ENCODE measurements around the gene MTG2. TPM values are rescaled to one million over a fixed set of nuclear protein-coding genes. Genes with fewer than 3 reads are reported as not detected.

MTG2 gene, protein sequence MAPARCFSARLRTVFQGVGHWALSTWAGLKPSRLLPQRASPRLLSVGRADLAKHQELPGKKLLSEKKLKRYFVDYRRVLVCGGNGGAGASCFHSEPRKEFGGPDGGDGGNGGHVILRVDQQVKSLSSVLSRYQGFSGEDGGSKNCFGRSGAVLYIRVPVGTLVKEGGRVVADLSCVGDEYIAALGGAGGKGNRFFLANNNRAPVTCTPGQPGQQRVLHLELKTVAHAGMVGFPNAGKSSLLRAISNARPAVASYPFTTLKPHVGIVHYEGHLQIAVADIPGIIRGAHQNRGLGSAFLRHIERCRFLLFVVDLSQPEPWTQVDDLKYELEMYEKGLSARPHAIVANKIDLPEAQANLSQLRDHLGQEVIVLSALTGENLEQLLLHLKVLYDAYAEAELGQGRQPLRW
- 29.9 TPM for total RNA-seq
- long read RNA-seq, transcript MTG2-201 (7 exons, 2,929 nt): major isoform, 51 of 127 reads
- long read RNA-seq, partial matches to known transcripts: 47 of 127 reads
- long read RNA-seq, other reads (novel, unspliced or antisense): 29 of 127 reads

DNA sequence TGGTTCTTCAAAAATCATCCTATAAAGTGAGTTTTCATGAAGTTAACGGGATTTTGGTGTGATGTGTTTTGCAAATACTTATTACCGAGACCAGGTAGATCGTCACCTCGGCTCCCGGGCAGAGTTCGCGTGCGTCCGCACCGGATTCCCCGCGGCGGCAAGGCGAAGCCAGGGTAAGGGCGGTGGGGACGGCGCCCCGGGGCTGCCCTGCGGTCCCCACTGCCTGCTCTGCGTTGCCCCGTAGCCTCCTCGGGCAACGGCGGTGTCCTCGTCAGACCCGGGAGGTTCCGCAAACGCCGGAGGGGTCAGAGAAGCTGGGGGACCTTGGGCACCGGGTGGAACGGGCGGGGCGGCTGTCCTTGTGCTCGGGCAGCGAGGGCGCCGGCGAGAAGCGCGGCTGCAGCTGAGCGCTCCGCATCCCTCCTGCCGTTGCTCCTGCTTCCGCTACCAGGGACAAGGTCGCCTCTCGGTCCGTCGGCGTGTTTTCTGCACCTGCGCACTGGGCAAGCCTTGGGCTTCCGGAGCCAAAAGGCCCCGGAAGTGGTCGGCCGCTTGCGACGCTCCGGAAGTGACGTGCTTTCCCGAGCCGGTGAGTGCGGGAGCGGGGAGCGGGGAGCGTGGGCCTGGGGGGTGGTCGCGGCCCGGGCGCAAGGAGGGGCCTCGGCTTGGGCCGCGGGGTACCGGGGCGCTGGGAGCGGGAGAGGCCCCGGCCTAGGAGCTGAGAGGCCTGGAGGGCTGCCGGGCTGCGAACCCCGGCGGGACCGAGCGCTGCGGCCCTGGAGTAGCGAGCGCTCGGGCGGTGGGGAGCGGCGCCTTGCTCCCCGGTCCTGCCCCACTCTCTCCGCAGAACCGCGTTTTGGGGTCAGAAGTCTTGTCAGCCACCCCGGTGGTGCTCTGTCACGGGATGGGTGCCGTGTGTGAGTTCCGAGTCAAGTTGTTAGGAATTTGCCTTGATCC lies at the start of gene MTG2:
MTG2 (plus strand) TSS at position 560 of the 957 bp plus-strand sequence. CDS start 10,393 bp downstream, outside the sequence.
- peak; percentile 99 for DNase-seq (ENCODE audit: low spot score)

DNA sequence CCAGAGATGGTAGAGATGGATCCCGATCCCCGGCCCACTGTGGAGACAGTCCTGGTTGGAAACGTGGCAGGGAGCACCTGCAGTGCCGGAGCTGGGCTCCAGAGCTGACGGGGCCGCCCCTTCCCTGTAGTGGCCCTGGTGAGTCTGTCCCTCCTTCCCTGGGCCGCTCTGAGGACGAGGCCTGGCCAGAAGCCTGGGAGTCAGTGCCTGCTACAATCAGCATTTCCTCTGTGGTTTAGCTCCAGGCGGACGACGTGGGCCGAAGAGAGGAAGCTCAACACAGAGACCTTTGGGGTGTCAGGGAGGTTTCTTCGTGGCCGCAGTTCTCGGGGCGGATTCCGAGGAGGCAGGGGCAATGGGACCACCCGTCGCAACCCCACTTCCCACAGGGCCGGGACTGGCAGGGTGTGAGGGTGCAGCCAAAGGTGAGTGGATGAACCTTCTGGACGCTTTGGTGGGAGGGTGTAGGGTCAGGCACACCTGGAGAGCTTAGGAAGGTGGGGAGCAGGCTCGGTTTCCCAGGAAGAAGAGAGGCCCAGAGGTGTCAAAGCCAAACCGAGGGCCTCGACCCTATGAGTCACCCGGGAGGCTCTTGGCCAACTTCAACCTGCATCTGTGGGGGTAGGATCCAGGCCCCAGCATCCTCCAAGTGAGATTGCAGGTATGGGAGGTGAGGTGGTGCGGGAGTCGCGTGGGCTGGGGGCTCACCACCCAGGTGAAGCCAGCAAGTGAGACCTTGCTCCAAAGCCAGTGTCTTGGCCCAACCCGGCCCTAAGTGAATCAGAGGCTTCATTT lies 49.6 kb upstream of the MTG2 start:
- DNase-seq (ENCODE audit: low spot score): no peak

DNA sequence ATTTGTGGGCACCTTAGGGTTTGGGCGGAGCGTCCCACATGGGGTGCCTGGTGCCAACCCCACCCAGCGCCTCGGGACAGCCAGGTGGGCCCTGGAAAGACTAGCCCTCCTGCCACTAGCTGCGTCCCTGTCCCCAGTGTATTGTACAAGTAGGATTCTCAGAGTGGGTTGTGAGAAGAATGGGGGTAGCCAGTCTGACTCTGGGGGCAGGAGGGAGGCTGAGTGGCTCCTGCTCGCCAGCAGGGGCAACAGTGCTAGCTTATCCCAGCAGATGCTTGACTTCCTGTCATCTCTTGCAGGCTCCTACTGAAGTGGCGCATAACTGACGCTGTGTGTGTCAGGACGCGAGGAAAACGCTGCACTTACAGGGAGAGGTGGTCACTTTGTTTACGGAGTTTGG lies 49.0 kb upstream of the MTG2 start:
- DNase-seq (ENCODE audit: low spot score): no peak

DNA sequence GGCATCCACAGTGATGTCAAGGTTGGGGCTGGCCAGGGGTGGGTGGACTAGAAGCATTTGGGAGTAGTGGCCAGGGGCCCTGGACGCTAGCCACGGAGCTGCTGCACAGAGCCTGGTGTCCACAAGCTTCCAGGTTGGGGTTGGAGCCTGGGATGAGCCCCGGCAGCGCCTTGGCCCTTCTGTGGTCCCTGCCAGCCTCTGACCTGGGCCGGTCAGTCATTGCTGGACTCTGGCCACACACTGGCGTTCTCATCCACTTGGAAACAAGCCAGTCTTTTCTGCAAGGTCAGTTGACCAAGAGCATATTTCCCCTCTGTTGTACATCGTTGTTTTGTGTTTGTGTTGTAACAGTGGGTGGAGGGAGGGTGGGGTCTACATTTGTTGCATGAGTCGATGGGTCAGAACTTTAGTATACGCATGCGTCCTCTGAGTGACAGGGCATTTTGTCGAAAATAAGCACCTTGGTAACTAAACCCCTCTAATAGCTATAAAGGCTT lies 48.0 kb upstream of the MTG2 start:
- no peak for DNase-seq (ENCODE audit: low spot score)

DNA sequence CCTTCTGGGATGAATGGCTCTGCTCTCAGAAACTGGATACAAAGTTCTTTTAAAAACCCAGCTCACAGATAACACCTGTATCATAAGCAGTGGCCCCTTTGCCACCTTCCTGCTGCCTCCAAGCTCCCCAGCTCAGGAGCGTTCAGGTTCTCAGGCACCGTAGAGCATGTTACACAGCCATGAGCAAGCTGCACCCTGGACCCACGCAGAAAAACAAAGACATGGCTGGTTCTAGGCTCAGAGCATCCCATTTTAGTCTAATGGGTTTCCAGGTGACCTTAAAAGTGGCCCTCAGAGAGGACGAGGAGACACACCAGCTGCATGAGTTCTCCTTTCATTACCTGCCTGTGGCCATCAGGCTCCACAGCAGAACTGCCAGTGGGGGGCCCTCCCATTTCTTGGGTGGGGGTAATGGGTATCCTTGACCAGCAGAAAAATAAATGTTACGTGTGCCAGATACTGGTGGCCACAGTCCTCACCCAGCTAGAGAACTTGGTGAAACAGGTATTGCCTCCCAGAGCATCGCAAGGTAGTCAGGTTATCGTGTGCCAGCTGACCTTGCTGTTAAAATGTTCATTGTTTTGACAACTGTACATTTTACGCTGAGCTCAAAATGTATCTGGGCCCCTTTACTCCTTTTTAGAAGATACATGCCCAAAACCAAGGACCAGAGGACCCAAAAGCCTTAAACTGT lies 47.1 kb upstream of the MTG2 start:
- DNase-seq (ENCODE audit: low spot score): no peak

DNA sequence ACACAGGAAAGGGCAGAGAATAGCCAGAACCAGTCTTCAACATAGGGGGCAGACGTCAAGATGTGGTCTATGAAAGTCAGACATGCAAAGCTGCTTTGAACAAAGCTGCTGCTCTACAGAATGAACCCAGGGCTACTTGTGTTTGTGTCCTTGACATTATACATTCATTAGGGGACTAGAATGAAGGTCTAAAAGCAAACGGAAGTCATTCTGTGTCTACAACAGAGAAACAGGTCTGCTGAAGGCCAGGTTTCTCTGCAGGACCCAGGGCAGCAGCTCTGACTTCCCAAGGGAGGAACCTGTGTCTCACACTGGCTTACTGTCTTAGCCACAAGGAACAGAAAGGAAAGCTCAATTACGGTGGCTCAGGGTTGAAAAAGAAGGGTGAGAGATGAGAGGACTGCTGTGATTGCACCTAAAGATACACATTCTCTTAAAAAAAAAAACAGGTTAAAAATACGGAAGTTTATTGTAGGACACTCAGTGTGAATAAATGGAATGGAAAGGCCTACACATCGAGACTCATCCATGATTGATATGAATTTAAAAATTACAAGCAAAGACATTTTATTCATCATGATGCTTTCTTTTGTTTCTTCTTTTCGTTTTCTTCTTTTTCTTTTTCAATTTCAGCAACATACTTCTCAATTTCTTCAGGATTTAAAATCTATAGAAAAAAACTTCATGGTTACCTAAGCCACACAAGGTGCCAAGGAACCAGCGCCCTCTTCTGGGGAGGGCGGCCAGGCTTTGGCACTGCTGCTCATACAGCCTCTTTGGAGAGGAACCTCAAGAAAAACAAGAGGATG lies 46.3 kb upstream of the MTG2 start:
- no peak for DNase-seq (ENCODE audit: low spot score)

DNA sequence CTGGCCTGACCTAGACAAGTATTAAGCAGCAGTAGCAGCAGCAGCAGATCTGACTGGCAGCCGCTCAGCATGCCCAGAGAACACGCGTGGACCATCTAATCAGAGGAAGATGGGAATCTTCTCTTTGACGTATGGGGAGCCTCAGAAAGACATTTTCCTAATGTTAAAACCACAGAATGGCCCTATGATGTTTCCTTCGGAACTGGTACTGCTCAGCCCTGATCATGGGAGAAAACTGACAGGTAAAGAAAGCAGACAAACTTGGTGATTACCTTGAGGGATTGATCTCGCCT lies 45.8 kb upstream of the MTG2 start:
- DNase-seq (ENCODE audit: low spot score): no peak

DNA sequence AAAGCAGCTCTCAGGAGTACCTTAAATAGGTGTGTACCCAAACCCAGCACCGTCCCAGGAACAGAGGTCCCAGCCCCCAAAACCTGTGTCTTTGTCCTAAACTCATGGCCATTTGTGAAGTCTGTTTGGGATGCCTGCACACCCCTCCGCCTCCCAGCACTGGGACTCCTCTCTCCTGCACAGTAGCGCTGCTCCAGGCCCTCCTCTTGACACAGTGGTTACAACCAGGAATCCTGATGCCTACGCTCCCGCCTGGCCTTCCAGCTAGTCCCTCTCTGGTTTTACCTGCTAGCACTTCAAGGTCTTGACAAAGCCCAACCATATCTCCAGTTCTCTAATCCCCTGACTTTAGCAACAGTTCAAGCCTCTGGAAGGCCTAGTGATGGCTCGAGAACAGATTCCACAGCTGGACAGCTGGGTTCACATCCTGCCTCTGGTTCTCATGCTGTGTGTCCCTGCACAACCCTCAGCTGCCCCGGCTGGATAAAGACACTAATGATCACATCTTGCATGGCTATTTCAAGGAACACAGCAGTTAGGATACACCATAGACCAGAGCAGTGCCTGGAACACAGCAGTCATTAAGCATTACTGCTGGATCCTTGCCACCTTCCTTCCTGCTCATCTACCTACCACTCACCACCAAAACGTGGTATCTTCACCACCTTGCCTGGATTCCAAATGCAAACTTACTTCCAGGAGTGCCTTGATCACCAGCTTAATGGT lies 45.2 kb upstream of the MTG2 start:
- DNase-seq (ENCODE audit: low spot score): no peak

DNA sequence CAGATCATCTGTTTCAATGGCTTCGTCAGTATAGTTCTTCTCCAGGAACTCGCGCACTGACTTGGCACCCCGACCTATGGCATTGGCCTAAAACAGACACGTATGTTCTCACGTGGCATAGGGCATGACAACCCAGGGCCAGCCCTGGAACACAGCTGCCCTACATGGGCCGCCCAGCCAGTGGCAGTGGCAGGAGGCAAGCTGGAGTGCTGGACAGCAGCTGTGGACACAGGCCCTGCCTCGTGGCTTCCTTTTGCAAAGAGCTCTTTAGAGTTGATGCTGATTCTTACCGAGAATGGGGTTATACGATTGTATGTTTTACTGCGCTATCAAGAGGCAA lies 44.7 kb upstream of the MTG2 start:
- DNase-seq (ENCODE audit: low spot score): no peak

DNA sequence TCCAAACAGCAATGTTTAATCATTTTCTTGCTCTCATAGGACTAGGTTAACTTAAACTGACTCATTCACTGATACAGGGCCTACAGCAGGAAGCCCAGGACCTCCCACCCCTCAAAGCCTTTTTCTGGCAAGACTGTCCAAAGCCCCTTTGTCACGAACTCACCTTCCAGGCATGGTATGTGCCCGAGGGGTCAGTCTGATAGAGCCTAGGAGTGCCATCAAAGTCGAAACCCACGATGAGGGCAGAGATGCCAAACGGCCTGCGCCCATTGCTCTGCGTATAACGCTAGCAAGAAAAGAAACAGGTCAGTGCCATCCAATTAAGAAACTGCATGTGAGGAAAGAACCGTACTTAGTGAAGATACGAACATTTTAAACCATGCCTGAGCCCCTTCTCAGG lies 43.9 kb upstream of the MTG2 start:
- DNase-seq (ENCODE audit: low spot score): no peak

DNA sequence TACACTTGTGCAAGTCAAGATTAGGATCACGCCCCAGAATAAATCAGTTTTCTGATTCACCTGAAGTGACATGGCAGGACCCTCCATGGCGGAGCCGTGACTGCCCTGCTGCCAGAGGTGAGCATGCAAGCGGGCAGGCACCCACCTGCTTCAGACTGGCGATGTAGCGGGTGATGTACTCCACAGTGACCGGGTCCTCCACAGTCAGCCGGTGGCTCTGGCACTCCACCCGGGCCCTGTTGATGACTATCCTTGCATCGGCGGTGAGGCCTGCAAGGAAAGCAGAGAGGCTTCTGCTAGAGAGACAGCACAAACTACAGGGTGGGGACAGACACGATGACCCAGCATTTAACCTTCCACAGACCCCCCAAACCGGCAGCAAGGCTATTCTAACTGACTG lies 43.2 kb upstream of the MTG2 start:
- DNase-seq (ENCODE audit: low spot score): no peak

DNA sequence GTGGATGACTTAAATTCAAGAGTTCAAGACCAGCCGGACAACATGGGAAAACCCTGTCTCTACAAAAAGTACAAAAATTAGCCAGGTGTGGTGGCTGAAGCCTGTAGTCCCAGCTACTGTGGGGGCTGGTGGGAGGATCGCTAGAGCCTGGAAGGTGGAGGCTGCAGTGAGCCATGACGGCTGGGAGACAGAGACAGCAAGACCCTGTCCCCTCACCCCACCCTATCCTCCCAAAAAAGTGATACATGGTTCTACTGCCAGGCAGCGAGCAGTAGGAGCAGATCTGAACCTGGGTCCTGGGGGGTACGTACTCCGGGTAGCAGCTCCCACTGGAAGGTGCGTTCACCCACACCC lies 41.8 kb upstream of the MTG2 start:
- DNase-seq (ENCODE audit: low spot score): no peak

DNA sequence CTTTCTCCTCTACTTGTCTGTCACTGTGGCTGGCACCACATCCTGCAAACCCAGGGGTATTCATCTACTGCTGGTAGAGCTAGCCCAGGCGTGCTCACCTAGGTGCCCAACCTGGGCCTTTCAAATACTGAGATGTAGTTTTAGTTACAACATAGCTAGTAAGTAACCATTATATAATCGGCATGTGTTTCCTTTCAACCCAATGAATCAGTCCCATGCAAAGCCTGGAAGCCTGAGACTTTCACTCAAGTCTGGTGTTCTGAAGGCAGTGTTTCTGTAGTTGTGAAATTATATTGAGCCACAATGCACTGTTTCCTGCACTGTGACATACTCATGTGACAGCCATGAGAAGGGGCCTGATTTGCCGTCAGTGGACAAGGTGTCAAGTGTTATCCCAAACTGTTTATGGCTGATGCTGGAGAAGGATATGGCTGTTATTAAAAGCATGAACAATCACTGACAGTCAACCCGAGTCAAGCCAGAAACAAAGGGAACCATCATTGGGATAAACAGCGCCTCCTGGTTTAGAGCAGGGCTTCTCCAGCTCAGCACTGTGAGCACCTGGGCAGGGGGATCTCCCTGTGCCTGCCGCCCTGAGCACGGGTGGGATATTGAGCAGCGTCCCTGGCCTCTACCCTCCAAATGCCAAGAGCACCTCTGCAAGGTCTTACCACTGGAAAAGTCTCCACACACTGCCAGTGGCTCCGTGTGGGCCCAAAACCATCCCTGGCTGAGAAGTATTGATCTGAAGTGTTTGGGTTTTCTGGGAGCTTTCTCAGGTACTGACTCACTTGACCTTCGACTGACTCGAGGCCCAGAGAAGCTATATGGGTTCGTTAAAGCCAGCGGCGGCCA lies 41.2 kb upstream of the MTG2 start:
- DNase-seq (ENCODE audit: low spot score): no peak

DNA sequence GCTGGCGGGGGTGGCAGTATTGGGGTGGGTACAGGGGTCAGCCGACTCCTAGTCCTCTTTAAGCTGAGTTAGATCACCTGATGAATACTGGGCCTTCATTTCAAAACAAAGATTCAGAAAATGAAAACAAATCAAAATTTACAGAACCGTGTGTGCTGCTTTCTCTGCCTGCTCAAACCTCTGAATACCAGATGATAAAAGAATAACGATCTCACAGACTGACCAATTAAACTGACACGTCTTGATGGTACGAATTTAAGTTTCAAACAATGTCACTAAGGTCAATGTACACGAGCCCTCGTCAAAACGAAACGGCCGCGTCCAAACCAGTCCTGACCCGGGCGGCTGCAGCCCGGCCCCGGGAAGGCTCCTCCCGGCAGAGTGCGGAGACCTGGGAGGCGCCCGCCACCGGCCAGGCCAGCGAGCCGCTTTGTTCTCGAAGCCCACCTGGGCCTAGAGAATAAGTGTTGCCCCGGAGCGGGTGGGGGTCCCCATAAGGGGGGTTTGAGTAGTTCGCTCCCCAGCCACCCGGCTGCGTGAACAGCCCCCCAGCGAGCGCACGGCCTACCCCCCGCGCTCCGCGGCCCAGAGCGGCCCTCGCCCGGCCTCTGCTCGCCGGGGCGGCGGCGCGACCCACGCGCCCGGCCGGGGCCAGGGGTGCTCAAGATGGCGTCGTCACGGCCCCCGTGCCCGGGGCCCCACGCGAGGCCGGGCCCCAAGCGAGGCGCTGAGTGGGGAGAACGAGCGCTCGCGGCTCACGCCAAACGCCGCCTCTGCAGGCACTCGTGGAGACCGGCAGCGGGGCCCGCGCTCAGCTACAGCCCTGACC lies 40.4 kb upstream of the MTG2 start:
- no peak for DNase-seq (ENCODE audit: low spot score)

DNA sequence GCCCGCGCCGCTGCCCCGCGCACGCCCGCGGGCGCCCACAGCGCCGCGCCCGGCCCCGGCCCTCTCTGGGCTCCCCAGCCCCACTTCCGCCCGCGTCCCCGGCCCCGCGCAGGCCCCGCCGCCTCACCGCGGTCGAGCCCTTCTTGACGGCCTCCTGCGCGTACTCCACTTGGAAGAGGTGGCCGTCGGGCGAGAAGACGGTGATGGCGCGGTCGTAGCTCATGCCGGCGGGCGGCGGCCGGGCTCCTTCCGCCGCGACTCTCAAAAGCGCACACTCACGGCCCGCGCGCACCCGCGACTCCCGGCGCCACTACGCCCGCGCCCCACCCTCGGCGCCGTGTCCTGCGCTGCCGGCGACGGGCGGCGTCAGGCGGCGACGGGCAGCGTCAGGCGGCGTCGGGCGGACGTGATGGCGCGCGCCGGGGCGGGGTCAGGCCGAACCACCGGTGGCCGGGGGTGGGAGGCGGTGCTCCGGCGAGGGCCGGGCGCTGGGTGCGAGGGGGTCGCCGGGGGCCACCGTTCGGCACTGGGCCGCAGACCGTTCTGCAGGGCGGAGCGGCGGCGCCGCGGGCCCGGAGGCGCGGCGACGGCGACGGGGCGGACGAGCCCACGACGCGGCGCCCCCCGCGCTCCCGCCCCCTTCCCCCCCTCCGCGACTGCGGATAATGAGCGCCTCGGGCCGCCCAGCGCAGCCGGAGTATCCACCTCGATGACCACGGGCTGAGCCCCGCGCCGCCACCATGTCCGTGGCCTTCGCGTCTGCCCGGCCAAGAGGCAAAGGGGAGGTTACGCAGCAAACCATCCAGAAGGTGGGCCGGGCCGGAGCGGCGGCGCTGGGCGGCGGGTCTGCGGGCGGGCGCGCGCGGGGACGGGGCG lies 39.5 kb upstream of the MTG2 start, which contains the start of the genes PSMA7 and SS18L1:
PSMA7 (minus strand) TSS at position 314 of the 876 bp plus-strand sequence; CDS start at position 223, 91 bp downstream.
SS18L1 (plus strand) TSS at position 689 of the 876 bp plus-strand sequence; CDS start at position 741, 52 bp downstream.
- peak; percentile 95 for DNase-seq (ENCODE audit: low spot score)

All from mesenteric fat pad (tissue), 1 donor.